GM19328 (cell line): Measurements from ENCODE around the gene AQP11.
A peak's percentile ranks its signal among the peaks of the same experiment; 100 is the strongest.
"Not testable (repeated sequence)": the region's sequence is repeated elsewhere in the genome, so short reads cannot be mapped to it uniquely, and the experiment has no call there.

ENCODE experiments used
- ATAC-seq: cut with Tn5 transposase; IDR thresholded peaks from one replicate; pipeline ENCODE4 v1.9.1; 2021; ENCODE audit warnings: mild to moderate bottlenecking, moderate library complexity; ENCODE audit not compliant: unreplicated experiment

Gene AQP11

GRCh38 chr11:77589521-77590193, at the start of gene AQP11:
Gene AQP11, plus strand, starts transcription at chr11:77589953. Its CDS starts 40 bp downstream, at chr11:77589993.
- ATAC-seq, result peak; percentile 86

- ATAC-seq, result no peak
These were observed 47.5 kb upstream of the AQP11 start for GRCh38 chr11:77542296-77542695.

GRCh38 chr11:77547047-77547836, 42.5 kb upstream of the AQP11 start:
- ATAC-seq, result no peak

- no peak for ATAC-seq
These were observed 41.7 kb upstream of the AQP11 start for GRCh38 chr11:77547863-77548551.

- no peak for ATAC-seq
These were observed 41.0 kb upstream of the AQP11 start for GRCh38 chr11:77548552-77549445.

- not testable (repeated sequence) for ATAC-seq
These were observed 38.3 kb upstream of the AQP11 start for GRCh38 chr11:77551426-77551825.

GRCh38 chr11:77557553-77557952, 32.2 kb upstream of the AQP11 start:
- ATAC-seq, result no peak

GRCh38 chr11:77558380-77558779, 31.4 kb upstream of the AQP11 start:
- no peak for ATAC-seq

- no peak for ATAC-seq
These were observed 29.9 kb upstream of the AQP11 start for GRCh38 chr11:77559686-77560401.

GRCh38 chr11:77560605-77561004, 29.1 kb upstream of the AQP11 start:
- ATAC-seq, result no peak

- no peak for ATAC-seq
These were observed 28.5 kb upstream of the AQP11 start for GRCh38 chr11:77561257-77561656.

GRCh38 chr11:77568306-77568705, 21.4 kb upstream of the AQP11 start:
- ATAC-seq, result no peak

GRCh38 chr11:77568916-77569675, 20.7 kb upstream of the AQP11 start:
- no peak for ATAC-seq

- no peak for ATAC-seq
These were observed 20.1 kb upstream of the AQP11 start for GRCh38 chr11:77569676-77570070.

GRCh38 chr11:77570896-77571295, 18.9 kb upstream of the AQP11 start:
- ATAC-seq, result not testable (repeated sequence)

GRCh38 chr11:77575428-77575827, 14.3 kb upstream of the AQP11 start:
- ATAC-seq, result not testable (repeated sequence)

GRCh38 chr11:77580712-77581337, 8.9 kb upstream of the AQP11 start:
- no peak for ATAC-seq

GRCh38 chr11:77589181-77589520, 602 bp upstream of the AQP11 start:
- ATAC-seq, result peak; percentile 35

- ATAC-seq, result no peak
These were observed 535 bp downstream of the AQP11 start for GRCh38 chr11:77590194-77590782.
